Adrenal gland (tissue), 12 donors: ENCODE results near the gene BCKDHA. TPM values are rescaled to one million over a fixed set of nuclear protein-coding genes. Genes with fewer than 3 reads are reported as not detected.
A peak's percentile ranks its signal among the peaks of the same experiment; 100 is the strongest.

Experiments used
- DNase-seq, 7 donors: peaks; one replicate each; pipeline ENCODE4 v3.0.0-alpha.2; 2019 to 2020
- H3K27ac ChIP-seq, 5 donors: fragments of 200-600 bp; sonication (generic) in 4 of 5; 1 replicate in 3 of 5; 2 replicates in 2 of 5; pipeline versions ENCODE4 v1.5.1 to v1.8.0; 2016 to 2020; ENCODE audit warnings: mild to moderate bottlenecking in 1 of 5
- H3K27me3 ChIP-seq: fragments of 200-600 bp; 2 replicates; pipeline ENCODE4 v1.8.0; 2021
- H3K36me3 ChIP-seq, 2 donors: fragments of 200-600 bp; replicated peaks in 1 of 2; 1 replicate in 1 of 2; 2 replicates in 1 of 2; pipeline versions ENCODE4 v1.5.1 to v1.8.0; 2018 to 2022
- H3K4me1 ChIP-seq, 2 donors: fragments of 200-600 bp; replicated peaks in 1 of 2; 1 replicate in 1 of 2; 2 replicates in 1 of 2; pipeline versions ENCODE4 v1.5.1 to v1.8.0; 2018 to 2021
- H3K4me3 ChIP-seq, 4 donors: fragments of 200-600 bp; sonication (generic) in 3 of 4; one replicate each; pipeline ENCODE4 v1.5.1; 2016 to 2018
- H3K9me3 ChIP-seq, 3 donors: fragments of 200-600 bp; sonication (generic) in 1 of 3; replicated peaks in 1 of 3; 1 replicate in 2 of 3; 2 replicates in 1 of 3; pipeline versions ENCODE4 v1.5.1 to v1.8.0; 2016 to 2021
- POLR2A ChIP-seq, 2 donors: fragments of 450-650 bp; IDR thresholded peaks; one replicate each; pipeline ENCODE4 v1.6.1; 2017; ENCODE audit warnings: antibody characterized with exemption in 2 of 2, mild to moderate bottlenecking in 2 of 2, moderate library complexity in 1 of 2
- WGBS, 4 donors: extraction: QIAGEN DNeasy Blood & Tissue Kit in 2 of 4; methylation state at CpG; one replicate each; pipeline versions ENCODE4 v1.1.5 to v1.1.7; 2013 to 2017; 5-methylcytosine and 5-hydroxymethylcytosine counted together
- intact Hi-C, 2 donors: fragments of 100-400 bp; cut with DNase I; formaldehyde crosslinking; loops; one replicate each; pipeline versions ENCODE4 v1.14.1 to v1.15.0; 2022 to 2023
- polyA plus RNA-seq, 3 donors: library from polyadenylated mRNA; stranded (reverse); fragments of 200-250 nt in 2 of 3; fragments of 350-450 nt in 1 of 3; fragmentation: Illumina TruSeq in 1 of 3; extraction: RNeasy Lipid Tissue Mini Kit (QIAGEN cat#74804) in 1 of 3; gene quantifications; one replicate each; pipeline ENCODE4 v1.2.3, GENCODE V29; 2013 to 2014
- total RNA-seq, 9 donors: library from RNA; depleted of rRNA in 4 of 9; stranded (reverse); fragments of >200 nt in 4 of 9; fragments of 120-200 nt in 1 of 9; fragmentation: NEBNext Ultra II Directional in 1 of 9; extraction: Animal tissue kit (Norgen Biotek cat#: 25700) in 1 of 9; gene quantifications; one replicate each; pipeline versions ENCODE4 v1.1.0 to v1.2.4, GENCODE V29; 2013 to 2023
- TF ChIP-seq, protein P1 (sequence below), 6 experiments: fragments of 450-650 bp in 4 of 6; fragments of 200-600 bp in 2 of 6; sonication (generic) in 1 of 6; IDR thresholded peaks; 1 replicate in 5 of 6; 2 replicates in 1 of 6; pipeline versions ENCODE4 v1.5.1 to v1.8.0; 2016 to 2021; ENCODE audit warnings: antibody characterized with exemption in 6 of 6, mild to moderate bottlenecking in 2 of 6, moderate library complexity in 1 of 6
- donor health status: healthy with polysubstance abuse.
- donor health status: Bipolar disorder and iron deficiency.
- donor health status: DM: yes; HTN: yes; CAD: no.
- donor health status: DM: no; HTN: no; CAD: no.
- donor health status: DM: no; HTN: no; CAD: no.
- donor health status: DM: yes; HTN: yes; CAD: no.

BCKDHA gene
- total and polyA plus RNA-seq, 12 donors = 17.6 to 294 (median 100) TPM

DNA sequence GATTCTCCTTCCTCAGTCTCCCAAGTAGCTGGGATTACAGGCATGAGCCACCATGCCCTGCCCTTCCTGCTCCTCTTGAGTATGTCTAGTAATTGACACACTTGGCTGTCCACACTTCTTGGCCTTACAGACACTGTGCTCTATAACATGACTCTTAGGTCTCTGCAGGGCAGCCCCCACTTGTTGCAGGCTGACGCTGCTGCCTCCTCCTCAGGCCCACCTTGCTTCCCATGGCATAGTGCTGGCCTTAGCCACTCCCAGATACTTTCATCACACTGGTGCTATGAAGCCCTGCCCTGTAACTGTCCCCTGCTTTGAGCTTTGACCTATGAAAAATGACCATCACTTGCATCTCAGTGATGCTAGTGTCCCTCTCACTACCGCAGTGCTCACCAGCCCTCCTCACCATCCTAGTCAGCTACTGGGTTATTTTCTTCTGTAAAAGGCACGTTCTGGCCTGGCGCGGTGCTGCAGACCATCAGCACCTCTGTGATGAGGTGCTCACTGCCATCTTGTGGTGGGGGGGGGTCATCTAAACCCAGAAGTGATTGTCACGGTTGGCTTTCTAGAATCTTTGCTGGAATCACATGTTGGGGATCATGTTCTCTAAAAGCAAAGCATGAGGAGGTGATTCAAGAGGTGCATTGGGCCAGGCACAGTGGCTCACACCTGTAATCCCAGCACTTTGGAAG is 55.1 kb downstream of the BCKDHA start:
- intact Hi-C loops = loop anchor here in 1 of 2 donors (5.0 kb wide), 1 partner anchor 120 kb away; no protein-coding TSS in a partner anchor

DNA sequence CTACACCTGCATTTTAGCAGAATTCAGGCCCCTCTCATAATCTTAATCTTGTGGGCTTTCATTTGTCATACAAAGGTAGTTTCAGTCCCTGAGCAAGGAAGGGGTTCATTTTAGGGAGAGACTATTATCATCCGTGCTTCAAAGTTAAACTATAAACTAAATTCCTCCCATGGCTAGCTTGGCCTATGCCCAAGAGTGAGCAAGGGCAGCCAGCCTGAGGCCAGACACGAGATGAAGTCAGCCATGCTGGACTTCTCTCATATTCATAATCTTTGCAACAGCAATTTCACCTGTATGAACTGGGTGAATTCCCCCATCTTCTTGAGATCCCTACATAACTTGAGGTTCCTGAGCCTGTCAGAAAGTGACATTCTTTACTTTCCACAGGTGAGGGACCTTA is 58.3 kb downstream of the BCKDHA start:
- no peak for DNase-seq
- intact Hi-C loops = no loop called here
- H3K27me3 ChIP-seq = peaks cover 6% of the 10 kb centered on the region
- no peak overlapping the region for H3K4me3 ChIP-seq
- TF ChIP-seq, protein P1, sequence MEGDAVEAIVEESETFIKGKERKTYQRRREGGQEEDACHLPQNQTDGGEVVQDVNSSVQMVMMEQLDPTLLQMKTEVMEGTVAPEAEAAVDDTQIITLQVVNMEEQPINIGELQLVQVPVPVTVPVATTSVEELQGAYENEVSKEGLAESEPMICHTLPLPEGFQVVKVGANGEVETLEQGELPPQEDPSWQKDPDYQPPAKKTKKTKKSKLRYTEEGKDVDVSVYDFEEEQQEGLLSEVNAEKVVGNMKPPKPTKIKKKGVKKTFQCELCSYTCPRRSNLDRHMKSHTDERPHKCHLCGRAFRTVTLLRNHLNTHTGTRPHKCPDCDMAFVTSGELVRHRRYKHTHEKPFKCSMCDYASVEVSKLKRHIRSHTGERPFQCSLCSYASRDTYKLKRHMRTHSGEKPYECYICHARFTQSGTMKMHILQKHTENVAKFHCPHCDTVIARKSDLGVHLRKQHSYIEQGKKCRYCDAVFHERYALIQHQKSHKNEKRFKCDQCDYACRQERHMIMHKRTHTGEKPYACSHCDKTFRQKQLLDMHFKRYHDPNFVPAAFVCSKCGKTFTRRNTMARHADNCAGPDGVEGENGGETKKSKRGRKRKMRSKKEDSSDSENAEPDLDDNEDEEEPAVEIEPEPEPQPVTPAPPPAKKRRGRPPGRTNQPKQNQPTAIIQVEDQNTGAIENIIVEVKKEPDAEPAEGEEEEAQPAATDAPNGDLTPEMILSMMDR (IDR thresholded peaks at IDR 0.05) = no peak
- TF ChIP-seq POLR2A (IDR thresholded peaks at IDR 0.05) = no peak
- H3K4me1 ChIP-seq = peaks cover 0 to 5% of the 10 kb centered on the region in 2 donors
- 16 to 44% (median 31%) methylated on average over 2 of the region's 2 CpGs for WGBS, 4 donors
- no peaks in the 10 kb centered on the region for H3K36me3 ChIP-seq
- H3K27ac ChIP-seq = no peak overlapping the region
- H3K9me3 ChIP-seq = no peaks in the 10 kb centered on the region

More for the DNA sequence above, 55.1 kb downstream of the BCKDHA start:
- no peak for TF ChIP-seq POLR2A (IDR thresholded peaks at IDR 0.05)
- Histone ChIP-seq H3K9me3 (no peaks in the 10 kb centered on the region), H3K4me3 (no peak overlapping the region), H3K4me1 (peaks cover 0 to 5% of the 10 kb centered on the region in 2 donors), H3K27ac (no peak overlapping the region), H3K36me3 (no peaks in the 10 kb centered on the region), H3K27me3 (no peaks in the 10 kb centered on the region)
- no peak for DNase-seq
- 48 to 69% (median 65%) methylated on average over 6 of the region's 6 CpGs for WGBS, 4 donors

DNA sequence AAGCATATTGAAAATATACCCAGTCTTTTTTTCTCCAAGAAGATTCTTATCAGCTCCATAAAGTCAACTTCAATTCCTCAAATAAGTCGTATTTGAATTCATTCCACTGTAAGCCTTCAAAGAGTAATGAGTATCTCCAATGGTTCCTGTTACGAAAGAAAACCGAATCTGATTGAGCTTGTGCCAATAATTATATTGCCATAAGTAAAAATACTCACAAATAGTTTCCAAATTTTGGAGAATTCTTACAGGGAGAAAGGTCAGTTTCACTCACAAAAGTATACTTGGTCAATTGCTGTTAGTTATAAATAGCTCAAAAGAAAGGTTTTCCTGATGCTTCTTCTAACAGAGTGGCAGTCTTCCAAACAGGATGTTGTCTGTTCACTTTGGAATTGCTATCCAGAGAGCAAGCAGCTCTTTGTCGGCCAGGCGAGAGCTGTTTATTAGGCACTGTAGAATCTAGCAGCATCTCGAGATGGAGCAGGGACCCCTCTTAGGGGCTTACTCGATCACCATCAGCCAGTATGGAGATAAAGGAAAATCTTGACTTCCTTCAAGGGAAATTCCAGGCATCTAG is 58.8 kb downstream of the BCKDHA start:
- no peaks in the 10 kb centered on the region for H3K9me3 ChIP-seq
- H3K4me1 ChIP-seq = peaks cover 0 to 5% of the 10 kb centered on the region in 2 donors
- no peak overlapping the region for H3K4me3 ChIP-seq
- no peaks in the 10 kb centered on the region for H3K36me3 ChIP-seq
- 24 to 35% (median 29%) methylated on average over 7 of the region's 7 CpGs for WGBS, 4 donors
- H3K27me3 ChIP-seq = peaks cover 10% of the 10 kb centered on the region
- TF ChIP-seq POLR2A (IDR thresholded peaks at IDR 0.05) = no peak
- TF ChIP-seq, protein P1 (IDR thresholded peaks at IDR 0.05) = no peak
- DNase-seq = peak in 1 of 7 donors; percentile 22
- peak overlapping the region in 1 of 5 donors; percentile 27 for H3K27ac ChIP-seq
- intact Hi-C loops = no loop called here

DNA sequence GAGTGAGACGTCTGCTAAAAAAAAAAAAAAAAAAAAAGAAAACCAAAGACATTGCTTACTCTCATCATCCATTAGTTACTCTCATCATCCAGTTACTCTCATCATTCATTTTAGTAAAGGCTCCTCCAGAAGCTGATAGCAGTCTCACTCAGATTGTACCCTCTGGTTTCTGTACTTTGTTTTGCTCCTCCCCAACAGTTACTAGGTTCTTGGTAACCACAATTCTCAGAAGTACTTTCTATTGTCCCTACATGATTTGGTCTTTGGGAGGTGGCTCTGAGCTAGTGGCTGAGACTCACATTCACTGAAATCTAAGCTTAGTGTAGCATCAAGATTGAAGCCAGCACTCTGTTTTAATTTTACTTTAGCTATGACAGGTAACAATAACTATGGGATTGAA is 59.6 kb downstream of the BCKDHA start:
- peaks cover 13% of the 10 kb centered on the region for H3K27me3 ChIP-seq

More for the DNA sequence above, 59.6 kb downstream of the BCKDHA start:
- peaks cover 0 to 5% of the 10 kb centered on the region in 2 donors for H3K4me1 ChIP-seq
- WGBS, 4 donors = 20 to 64% (median 44%) methylated on average over 1 of the region's 1 CpG
- no peak overlapping the region for H3K27ac ChIP-seq
- intact Hi-C loops = no loop called here
- H3K36me3 ChIP-seq = no peaks in the 10 kb centered on the region
- no peaks in the 10 kb centered on the region for H3K9me3 ChIP-seq
- TF ChIP-seq, protein P1 (IDR thresholded peaks at IDR 0.05) = no peak
- no peak for TF ChIP-seq POLR2A (IDR thresholded peaks at IDR 0.05)
- H3K4me3 ChIP-seq = no peak overlapping the region
- no peak for DNase-seq
